BLaER1 (cell line): ENCODE data around the gene ACTN4.

Source experiments
- H3K27ac ChIP-seq: shearing (Covaris generic); formaldehyde crosslinking; 2 replicates; pipeline ENCODE4 v1.8.1; 2022
- H3K27me3 ChIP-seq: shearing (Covaris generic); formaldehyde crosslinking; 2 replicates; pipeline ENCODE4 v1.8.1; 2022
- H3K36me3 ChIP-seq: shearing (Covaris generic); formaldehyde crosslinking; 2 replicates; pipeline ENCODE4 v1.8.1; 2022
- H3K4me1 ChIP-seq: shearing (Covaris generic); formaldehyde crosslinking; 2 replicates; pipeline ENCODE4 v1.8.1; 2022
- H3K4me2 ChIP-seq: shearing (Covaris generic); formaldehyde crosslinking; 2 replicates; pipeline ENCODE4 v1.8.1; 2022
- H3K4me3 ChIP-seq: shearing (Covaris generic); formaldehyde crosslinking; 2 replicates; pipeline ENCODE4 v1.8.1; 2022
- H3K9ac ChIP-seq: shearing (Covaris generic); formaldehyde crosslinking; 2 replicates; pipeline ENCODE4 v1.8.1; 2022
- H3K9me3 ChIP-seq: shearing (Covaris generic); formaldehyde crosslinking; 2 replicates; pipeline ENCODE4 v1.8.1; 2022
- H4K20me1 ChIP-seq: shearing (Covaris generic); formaldehyde crosslinking; 2 replicates; pipeline ENCODE4 v1.8.1; 2022
- Cebpa-rat ChIP-seq: shearing (Covaris generic); IDR thresholded peaks from 2 replicates; pipeline ENCODE4 v1.8.1; 2022

ACTN4 gene

DNA sequence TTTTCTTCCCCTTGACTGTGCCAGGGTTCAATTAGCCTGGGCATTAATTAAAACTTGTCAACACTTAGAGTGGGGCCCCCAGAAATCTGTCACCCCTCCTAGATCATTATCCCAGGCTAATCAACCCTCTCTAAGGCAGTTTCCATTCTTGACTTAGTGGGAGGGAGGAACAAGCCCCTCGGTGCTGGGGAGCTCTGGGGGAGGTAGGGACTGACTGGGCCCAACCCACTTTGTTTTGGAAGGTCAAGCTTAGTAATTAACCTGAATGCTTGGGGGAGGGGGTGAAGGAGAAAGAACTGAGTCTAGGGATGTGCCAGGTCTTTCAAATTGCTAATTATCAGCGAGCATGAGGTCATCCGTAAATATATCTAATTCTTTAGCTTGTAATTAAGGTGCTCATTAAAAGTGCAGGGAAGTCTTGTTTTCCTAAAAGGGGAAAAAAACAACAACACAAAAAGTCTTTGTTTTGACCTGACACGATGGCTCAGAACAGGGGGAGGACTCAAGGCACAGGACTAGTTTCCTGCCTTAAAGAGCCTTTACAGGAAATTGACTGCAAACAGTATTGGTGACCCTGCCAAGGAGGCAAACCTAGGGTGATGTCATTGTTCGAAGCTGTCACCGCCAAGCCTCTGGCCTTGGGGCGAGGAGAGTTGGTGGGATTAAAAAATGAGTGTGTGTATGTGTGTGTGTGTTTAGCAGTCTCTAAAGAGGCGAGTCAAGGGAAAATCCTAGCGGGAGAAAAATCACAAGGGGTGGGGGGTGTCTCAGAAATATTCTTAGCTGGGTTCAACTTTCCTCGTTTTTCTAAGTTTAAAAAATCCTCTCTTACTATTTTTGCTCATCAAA, 19.4 kb downstream of the ACTN4 start:
- Histone ChIP-seq H3K9ac (peak overlapping the region; percentile 68), H3K9me3 (no peaks in the 10 kb centered on the region), H4K20me1 (peaks cover 42% of the 10 kb centered on the region), H3K4me1 (peaks cover 100% of the 10 kb centered on the region), H3K27me3 (no peaks in the 10 kb centered on the region), H3K36me3 (peaks cover 14% of the 10 kb centered on the region), H3K4me2 (peak overlapping the region; percentile 81), H3K4me3 (no peak overlapping the region), H3K27ac (peak overlapping the region; percentile 81)
- TF ChIP-seq Cebpa-rat = no peak

DNA sequence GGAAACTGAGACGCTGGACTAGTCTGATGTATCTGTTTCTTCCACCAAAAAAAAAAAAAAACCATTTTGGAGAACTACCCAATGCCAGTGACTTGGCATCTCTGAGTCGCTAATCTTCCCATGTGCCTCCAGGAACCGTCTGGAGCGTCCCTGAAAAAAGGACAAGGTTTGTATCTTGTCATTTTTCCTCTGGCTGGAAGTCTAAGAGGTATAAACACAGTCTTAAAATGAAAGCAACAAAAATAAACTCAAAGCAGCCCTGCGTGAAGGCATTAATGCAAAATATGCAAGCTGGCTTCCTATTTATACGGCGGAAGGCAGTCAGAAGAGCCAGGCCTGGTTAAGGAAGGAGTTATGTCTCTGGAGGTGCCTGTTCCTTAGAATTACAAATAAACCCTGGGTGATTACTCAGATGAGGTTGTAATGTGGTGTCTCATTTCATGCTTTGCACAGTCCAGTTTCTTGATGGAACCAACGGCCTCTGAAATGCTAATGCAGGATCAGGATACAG, 20.3 kb downstream of the ACTN4 start:
- Histone ChIP-seq H3K27ac (peak overlapping the region; percentile 81), H3K9ac (peak overlapping the region; percentile 68), H4K20me1 (peaks cover 33% of the 10 kb centered on the region), H3K27me3 (no peaks in the 10 kb centered on the region), H3K9me3 (no peaks in the 10 kb centered on the region), H3K4me2 (peak overlapping the region; percentile 81), H3K4me3 (no peak overlapping the region), H3K4me1 (peaks cover 97% of the 10 kb centered on the region), H3K36me3 (peaks cover 14% of the 10 kb centered on the region)
- no peak for TF ChIP-seq Cebpa-rat

DNA sequence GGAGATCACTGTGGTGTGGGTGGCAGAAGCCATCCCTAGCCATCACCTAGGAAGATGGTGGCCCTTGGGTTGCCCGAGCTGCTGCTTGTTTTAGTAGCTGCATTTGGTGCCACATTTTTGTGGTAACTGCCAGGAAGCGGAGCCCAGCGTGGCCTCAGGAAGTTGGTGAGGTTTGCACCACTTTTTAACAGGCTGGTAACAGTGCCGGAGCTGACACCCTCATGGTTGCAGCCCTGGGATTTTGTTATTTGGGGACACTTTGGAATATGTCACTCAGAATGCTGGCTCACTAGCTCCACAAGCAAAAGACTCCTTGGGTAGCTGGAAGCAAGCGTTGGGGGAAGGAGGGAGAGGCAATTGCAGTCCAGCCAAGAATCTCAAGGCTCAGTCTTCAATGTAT, 22.1 kb downstream of the ACTN4 start:
- H3K4me1 ChIP-seq = peaks cover 85% of the 10 kb centered on the region
- H3K9me3 ChIP-seq = no peaks in the 10 kb centered on the region
- peak overlapping the region; percentile 81 for H3K4me2 ChIP-seq
- peak overlapping the region; percentile 55; the same call in 1 of the 2 replicates for H3K9ac ChIP-seq
- peaks cover 3% of the 10 kb centered on the region for H3K36me3 ChIP-seq
- H3K27me3 ChIP-seq = no peaks in the 10 kb centered on the region
- peaks cover 22% of the 10 kb centered on the region for H4K20me1 ChIP-seq
- H3K27ac ChIP-seq = peak overlapping the region; percentile 81
- TF ChIP-seq Cebpa-rat = no peak
- peak overlapping the region; percentile 44 for H3K4me3 ChIP-seq

DNA sequence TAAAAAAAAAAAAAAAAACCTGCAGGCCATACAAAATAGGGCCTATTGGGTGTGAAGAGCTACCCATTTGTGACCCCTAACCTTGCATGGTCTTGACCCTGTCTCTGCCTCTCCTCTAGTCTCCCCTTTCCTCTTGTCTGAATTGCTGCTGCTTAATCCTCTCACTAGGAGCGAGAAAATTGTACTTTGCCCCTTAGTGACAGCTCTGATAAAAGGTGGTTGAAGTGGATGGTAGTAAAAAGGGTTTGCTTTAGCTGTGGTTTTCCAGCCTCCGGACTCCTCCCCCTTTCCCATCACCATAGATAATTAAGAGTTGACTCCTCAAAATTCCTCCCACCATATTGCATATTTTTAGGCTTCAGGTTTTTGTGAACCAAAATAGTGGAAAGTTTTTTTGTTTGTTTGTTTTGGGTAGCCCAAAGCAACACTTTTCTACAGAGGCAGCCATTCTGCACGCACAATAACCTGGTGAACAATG, 23.5 kb downstream of the ACTN4 start:
- Histone ChIP-seq H3K36me3 (peaks cover 3% of the 10 kb centered on the region), H3K4me1 (peaks cover 85% of the 10 kb centered on the region), H3K4me3 (no peak overlapping the region), H3K9me3 (no peaks in the 10 kb centered on the region), H3K9ac (peak overlapping the region; percentile 10; the same call in 1 of the 2 replicates), H3K27ac (peak overlapping the region; percentile 81; the same call in 1 of the 2 replicates), H4K20me1 (peaks cover 24% of the 10 kb centered on the region), H3K4me2 (peak overlapping the region; percentile 81), H3K27me3 (no peaks in the 10 kb centered on the region)
- no peak for TF ChIP-seq Cebpa-rat

DNA sequence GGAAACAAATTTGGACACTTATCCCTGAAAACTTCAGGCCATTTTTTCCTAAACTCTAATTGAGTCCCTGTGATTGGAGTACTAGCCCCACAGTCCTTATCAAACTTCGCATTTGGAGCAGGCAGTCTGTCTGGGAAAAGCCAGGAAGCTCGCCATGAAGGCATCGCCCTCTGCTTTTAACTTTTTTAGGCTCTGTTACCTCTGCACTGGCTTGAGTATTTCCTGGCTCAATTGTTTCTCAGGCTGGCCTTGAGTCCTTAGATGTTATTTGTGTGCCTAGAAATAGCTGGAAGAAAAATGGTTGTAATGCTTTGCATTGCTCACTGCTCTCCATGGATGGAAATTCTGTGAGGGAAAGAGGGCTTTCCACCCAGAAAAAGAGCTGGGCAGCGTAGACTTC, 24.2 kb downstream of the ACTN4 start:
- H4K20me1 ChIP-seq = peaks cover 28% of the 10 kb centered on the region
- no peak overlapping the region for H3K4me3 ChIP-seq
- peaks cover 85% of the 10 kb centered on the region for H3K4me1 ChIP-seq
- no peak for TF ChIP-seq Cebpa-rat
- 0 out of 2 replicates have a peak overlapping the region, but pooled peaks have one; percentile 10 for H3K9ac ChIP-seq
- H3K4me2 ChIP-seq = peak overlapping the region; percentile 81
- no peaks in the 10 kb centered on the region for H3K9me3 ChIP-seq
- peaks cover 5% of the 10 kb centered on the region for H3K36me3 ChIP-seq
- H3K27me3 ChIP-seq = no peaks in the 10 kb centered on the region
- no peak overlapping the region for H3K27ac ChIP-seq

DNA sequence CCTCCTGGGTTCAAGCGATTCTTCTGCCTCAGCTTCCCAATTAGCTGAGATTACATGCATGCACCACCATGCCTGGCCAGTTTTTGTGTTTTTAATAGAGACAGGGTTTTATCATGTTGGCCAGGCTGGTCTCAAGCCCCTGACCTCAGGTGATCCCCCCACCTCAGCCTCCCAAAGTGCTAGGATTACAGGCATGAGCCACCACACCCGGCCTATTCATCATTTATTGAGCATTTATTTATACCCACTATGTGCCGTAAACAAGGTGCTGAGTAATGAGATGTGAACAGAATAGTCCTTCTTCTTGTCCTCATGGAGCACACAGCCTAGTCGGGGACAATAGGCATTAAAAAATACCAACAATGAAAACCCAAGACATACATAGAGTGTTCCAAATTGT, 25.6 kb downstream of the ACTN4 start:
- no peaks in the 10 kb centered on the region for H3K27me3 ChIP-seq
- H3K27ac ChIP-seq = no peak overlapping the region
- H3K9ac ChIP-seq = no peak overlapping the region
- H3K4me3 ChIP-seq = no peak overlapping the region
- peaks cover 42% of the 10 kb centered on the region for H4K20me1 ChIP-seq
- H3K9me3 ChIP-seq = no peaks in the 10 kb centered on the region
- H3K4me1 ChIP-seq = peaks cover 85% of the 10 kb centered on the region
- H3K4me2 ChIP-seq = no peak overlapping the region
- peaks cover 19% of the 10 kb centered on the region for H3K36me3 ChIP-seq
- no peak for TF ChIP-seq Cebpa-rat

DNA sequence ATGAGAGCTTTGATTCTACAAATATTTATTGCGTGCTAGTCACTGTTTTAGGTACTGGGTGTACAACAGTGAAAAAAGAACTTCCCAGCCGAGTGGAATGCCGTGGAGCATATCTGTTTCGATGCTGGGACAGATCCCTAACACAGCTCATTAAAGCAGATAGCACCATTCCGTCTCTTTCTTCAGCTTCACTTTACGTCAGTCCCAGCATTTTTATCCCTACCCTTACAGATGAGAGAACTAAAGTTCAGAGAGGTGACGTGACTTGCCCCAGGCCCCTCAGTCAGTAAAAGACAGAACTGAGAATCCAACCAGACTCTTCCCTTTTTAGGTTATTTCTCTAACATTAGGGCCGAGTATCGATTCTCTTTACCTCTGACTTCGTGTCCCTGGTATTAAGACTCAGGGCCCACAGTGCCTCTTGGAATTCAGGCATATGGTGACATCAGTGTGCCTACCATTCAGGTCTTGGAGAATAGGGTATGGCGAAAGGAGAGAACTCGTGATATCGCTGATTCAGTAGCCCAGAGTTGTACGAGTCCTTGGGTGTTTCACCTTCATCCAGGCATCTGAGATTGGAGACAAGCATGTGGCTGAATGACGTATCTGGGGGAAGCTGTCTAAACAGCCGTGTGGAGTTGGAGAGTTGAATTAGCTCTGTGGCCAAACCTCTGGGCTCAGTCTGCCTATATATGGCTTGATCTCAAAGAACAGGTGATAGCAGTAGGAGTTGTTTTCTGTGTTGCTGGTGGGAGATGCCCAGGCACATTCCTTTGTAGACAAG, 27.1 kb downstream of the ACTN4 start:
- peaks cover 57% of the 10 kb centered on the region for H4K20me1 ChIP-seq
- peaks cover 29% of the 10 kb centered on the region for H3K36me3 ChIP-seq
- no peak overlapping the region for H3K4me3 ChIP-seq
- H3K4me2 ChIP-seq = peak overlapping the region; percentile 81
- no peaks in the 10 kb centered on the region for H3K9me3 ChIP-seq
- no peak overlapping the region for H3K9ac ChIP-seq
- H3K4me1 ChIP-seq = peaks cover 85% of the 10 kb centered on the region
- no peak for TF ChIP-seq Cebpa-rat
- peak overlapping the region; percentile 39 for H3K27ac ChIP-seq
- H3K27me3 ChIP-seq = no peaks in the 10 kb centered on the region

DNA sequence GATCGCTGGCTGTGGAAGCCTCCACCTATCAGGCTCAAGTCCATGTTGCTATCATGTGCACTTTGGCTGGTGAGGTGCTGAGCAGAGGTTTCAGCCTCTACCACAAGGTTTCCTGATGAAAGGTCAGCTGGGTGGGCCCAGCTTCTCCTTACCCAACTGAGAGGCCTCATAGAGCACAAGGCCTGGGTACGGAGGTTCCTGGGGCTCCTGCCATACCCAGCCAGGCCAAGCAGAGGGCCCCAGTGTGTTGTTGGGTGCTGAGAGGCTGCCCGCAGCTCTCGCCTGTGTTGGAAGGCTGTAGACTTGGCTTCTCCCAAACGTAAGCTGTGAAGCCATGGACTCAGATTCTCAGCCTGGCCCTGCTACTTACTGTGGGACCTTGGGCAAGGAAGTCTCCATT, 28.2 kb downstream of the ACTN4 start:
- TF ChIP-seq Cebpa-rat = no peak
- Histone ChIP-seq H3K27me3 (no peaks in the 10 kb centered on the region), H3K27ac (peak overlapping the region; percentile 39), H4K20me1 (peaks cover 68% of the 10 kb centered on the region), H3K4me3 (no peak overlapping the region), H3K9me3 (no peaks in the 10 kb centered on the region), H3K9ac (peak overlapping the region; percentile 42; the same call in 1 of the 2 replicates), H3K4me2 (peak overlapping the region; percentile 81), H3K36me3 (peaks cover 32% of the 10 kb centered on the region), H3K4me1 (peaks cover 85% of the 10 kb centered on the region)

DNA sequence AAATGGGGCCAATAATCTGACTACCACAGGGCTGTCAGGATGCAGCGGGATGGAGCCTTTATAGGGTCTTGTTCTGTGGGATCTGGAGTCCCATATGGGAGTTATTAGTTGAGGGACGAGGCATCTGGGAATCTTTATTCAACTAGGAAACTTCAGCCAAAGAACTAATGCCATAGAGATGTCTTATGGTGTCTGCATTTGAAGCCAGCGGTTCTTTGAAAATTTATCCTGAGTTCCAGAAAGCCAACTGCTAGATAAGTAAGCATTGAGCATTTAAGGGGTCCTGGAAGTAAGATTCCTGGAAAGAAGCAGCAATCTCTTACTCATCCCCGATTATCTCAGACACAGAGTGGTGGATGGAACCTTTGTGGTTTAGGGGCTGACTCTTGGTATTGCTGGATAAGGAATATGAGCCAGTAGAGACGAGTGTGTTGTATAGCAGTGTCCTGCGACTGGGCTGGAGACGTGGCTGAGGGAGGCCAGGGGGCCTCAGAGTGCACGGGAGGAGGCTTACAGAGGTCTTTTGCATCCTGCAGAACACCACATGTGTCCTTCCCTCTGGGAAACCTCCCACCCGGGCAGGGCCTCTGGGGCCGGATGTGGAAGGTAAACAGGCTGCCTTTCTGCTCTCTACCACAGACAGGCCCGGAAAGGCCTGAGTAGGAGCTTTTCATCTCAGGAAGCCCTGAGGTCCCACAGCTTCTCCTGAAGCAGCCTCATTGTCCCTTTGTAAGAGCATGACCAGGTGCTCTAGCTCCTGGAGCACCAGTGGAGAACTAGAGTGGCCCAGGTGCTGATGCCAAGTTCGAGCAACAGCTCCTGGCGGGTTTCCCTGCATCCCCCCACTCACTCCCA, 28.8 kb downstream of the ACTN4 start:
- Histone ChIP-seq H3K9ac (peak overlapping the region; percentile 42; the same call in 1 of the 2 replicates), H3K4me1 (peaks cover 85% of the 10 kb centered on the region), H3K4me2 (peak overlapping the region; percentile 81), H3K27me3 (no peaks in the 10 kb centered on the region), H3K9me3 (no peaks in the 10 kb centered on the region), H3K36me3 (peaks cover 33% of the 10 kb centered on the region), H4K20me1 (peaks cover 71% of the 10 kb centered on the region), H3K4me3 (peak overlapping the region; percentile 12; the same call in 1 of the 2 replicates), H3K27ac (peak overlapping the region; percentile 39)
- no peak for TF ChIP-seq Cebpa-rat
